GM12874 (cell line): ENCODE measurements around the gene GH2.

Experiments
- TF ChIP-seq, protein P1 (sequence below): IDR thresholded peaks from 2 replicates; pipeline ENCODE4 v1.5.1; 2011; ENCODE audit warnings: low read depth, mild to moderate bottlenecking, control low read depth, low read length, moderate library complexity; ENCODE audit not compliant: insufficient read depth

GH2 gene

DNA sequence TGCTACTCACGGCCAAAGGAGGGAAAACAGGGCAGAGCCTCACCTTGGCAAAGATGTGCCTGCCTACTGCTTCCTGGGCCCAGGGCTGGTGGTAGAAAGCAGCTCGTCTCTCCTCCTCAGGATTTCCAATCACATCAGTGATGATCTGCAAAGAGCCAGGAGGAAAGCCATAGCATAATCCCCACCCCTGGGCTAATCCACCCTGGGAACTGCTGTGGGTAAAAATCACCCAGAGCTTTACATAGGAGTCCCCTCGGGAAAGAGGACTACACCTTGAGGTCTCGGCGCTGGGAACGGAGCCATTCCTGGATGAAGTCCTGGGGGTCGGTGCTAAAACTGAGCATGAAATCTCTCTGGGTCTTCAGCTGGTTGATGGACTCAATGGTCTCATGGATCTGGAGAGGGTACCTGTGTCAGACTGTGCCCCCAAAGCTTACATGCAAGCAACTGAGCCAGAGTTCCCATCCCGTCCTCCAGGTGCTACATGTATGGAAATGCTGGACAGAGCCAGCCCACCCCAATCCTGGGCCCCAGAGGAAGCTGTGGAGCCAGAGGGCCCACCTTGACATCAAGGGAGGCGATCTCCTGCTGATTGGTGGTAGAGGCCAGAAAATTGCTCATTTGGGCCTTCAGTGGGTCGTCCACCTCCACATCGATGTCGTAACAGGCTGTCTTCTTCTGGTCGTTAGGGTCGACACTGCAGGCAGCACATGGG, 48.6 kb downstream of the GH2 start:
- TF ChIP-seq, protein P1, sequence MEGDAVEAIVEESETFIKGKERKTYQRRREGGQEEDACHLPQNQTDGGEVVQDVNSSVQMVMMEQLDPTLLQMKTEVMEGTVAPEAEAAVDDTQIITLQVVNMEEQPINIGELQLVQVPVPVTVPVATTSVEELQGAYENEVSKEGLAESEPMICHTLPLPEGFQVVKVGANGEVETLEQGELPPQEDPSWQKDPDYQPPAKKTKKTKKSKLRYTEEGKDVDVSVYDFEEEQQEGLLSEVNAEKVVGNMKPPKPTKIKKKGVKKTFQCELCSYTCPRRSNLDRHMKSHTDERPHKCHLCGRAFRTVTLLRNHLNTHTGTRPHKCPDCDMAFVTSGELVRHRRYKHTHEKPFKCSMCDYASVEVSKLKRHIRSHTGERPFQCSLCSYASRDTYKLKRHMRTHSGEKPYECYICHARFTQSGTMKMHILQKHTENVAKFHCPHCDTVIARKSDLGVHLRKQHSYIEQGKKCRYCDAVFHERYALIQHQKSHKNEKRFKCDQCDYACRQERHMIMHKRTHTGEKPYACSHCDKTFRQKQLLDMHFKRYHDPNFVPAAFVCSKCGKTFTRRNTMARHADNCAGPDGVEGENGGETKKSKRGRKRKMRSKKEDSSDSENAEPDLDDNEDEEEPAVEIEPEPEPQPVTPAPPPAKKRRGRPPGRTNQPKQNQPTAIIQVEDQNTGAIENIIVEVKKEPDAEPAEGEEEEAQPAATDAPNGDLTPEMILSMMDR = no peak

DNA sequence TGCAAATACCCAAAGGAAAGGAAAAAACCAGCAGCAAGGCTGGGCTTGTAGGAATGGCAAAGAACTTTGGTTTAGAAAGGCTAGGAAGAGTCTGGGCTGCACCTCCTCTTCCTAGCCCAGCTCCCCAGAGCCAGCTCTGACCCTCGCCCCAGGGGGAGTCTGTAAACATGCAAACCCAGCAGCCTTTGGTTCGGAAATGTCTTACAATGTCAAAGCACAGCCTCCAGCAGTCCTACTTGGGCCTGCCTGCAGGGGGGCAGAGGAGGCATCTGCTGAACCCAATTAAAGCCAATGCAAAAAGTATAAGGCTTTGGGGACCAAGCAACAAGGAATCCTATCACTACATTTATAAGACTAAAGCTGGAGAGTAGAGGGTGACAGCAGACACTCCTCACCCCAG, 49.3 kb downstream of the GH2 start:
- TF ChIP-seq, protein P1 = no peak

DNA sequence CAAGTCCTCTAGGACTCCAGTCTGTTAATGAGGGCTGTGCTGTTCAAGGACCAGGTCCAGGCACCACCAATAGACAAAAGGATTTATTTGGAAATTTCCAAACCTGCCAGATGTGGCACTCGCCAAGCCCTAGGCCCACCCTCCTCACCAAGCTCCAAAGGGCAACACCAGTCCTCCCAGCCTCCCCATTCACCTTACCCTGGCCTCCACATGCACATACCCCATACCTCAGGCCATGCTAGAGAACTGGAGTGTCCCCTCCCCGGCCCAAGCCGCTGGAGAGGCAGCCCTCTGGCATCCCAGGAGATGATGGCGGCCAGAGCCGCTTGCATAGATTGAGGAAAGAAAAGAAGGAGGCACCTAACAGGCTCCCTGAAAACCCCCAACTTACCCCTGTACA, 49.7 kb downstream of the GH2 start:
- TF ChIP-seq, protein P1 = no peak

DNA sequence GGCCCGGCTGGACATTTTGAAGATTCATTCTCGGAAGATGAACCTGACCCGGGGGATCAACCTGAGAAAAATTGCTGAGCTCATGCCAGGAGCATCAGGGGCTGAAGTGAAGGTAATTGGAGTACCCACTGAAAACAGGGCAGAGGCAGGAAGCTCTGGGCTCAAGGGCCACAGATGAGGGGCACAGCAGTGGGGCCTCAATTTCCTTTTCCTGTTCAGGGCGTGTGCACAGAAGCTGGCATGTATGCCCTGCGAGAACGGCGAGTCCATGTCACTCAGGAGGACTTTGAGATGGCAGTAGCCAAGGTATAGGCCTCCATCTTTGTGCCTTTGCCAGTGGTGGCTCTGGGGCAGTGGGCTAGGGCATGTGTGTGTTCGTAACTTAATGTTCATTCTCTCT, 50.2 kb downstream of the GH2 start:
- TF ChIP-seq, protein P1 = no peak

DNA sequence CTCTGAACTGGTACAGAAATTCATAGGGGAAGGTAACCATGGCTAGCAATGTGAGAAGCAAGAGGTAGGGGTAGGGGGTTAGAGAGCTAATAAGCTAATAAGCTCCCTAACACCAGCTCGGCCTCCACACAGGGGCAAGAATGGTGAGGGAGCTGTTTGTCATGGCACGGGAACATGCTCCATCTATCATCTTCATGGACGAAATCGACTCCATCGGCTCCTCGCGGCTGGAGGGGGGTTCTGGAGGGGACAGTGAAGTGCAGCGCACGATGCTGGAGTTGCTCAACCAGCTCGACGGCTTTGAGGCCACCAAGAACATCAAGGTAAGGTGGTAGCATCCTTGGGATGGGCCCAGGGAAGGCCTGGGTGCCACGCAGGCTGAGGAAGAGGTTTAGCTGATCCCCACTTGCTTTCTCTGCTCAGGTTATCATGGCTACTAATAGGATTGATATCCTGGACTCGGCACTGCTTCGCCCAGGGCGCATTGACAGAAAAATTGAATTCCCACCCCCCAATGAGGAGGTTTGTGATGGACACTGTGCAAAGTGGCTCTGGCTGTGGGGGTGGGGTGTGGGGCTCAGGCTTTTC, 50.7 kb downstream of the GH2 start:
- TF ChIP-seq, protein P1 = no peak

DNA sequence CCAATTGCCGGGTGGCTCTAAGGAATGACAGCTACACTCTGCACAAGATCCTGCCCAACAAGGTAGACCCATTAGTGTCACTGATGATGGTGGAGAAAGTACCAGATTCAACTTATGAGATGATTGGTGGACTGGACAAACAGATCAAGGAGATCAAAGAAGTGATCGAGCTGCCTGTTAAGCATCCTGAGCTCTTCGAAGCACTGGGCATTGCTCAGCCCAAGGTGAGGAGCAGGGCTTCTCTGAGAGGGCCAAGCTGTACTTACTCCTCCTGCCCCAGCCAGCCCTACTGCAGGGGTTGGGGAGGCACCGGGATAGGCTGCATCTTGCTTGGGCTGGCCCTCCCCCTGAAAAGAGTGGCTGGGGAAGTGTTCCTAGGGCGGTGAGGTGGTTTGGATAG, 51.5 kb downstream of the GH2 start:
- TF ChIP-seq, protein P1 = no peak
